Raji (cell line): ENCODE data around the gene ASCC1.

Experiments
- POLR2A ChIP-seq: IDR thresholded peaks from 2 replicates; pipeline ENCODE4 v1.6.1; 2011; ENCODE audit warnings: low read depth, low read length, control low read depth; ENCODE audit not compliant: insufficient read depth

The ASCC1 gene

GRCh38 chr10:72099600-72099921 lies 116.5 kb downstream of the ASCC1 start:
- TF ChIP-seq POLR2A, result no peak

GRCh38 chr10:72098836-72099599 lies 117.1 kb downstream of the ASCC1 start:
- no peak for TF ChIP-seq POLR2A

GRCh38 chr10:72098301-72098835 lies 117.7 kb downstream of the ASCC1 start:
- no peak for TF ChIP-seq POLR2A

- no peak for TF ChIP-seq POLR2A
Measured at GRCh38 chr10:72097448-72098300, 118.4 kb downstream of the ASCC1 start.

GRCh38 chr10:72096115-72097000 lies 119.7 kb downstream of the ASCC1 start:
- no peak for TF ChIP-seq POLR2A

GRCh38 chr10:72095195-72095594 lies 120.9 kb downstream of the ASCC1 start:
- no peak for TF ChIP-seq POLR2A

- TF ChIP-seq POLR2A, result no peak
Measured at GRCh38 chr10:72094574-72094973, 121.5 kb downstream of the ASCC1 start.

- TF ChIP-seq POLR2A, result no peak
Measured at GRCh38 chr10:72093450-72093849, 122.6 kb downstream of the ASCC1 start.

GRCh38 chr10:72092987-72093386 lies 123.1 kb downstream of the ASCC1 start:
- no peak for TF ChIP-seq POLR2A

- TF ChIP-seq POLR2A, result no peak
Measured at GRCh38 chr10:72092171-72092924, 123.7 kb downstream of the ASCC1 start.

- no peak for TF ChIP-seq POLR2A
Measured at GRCh38 chr10:72090326-72090725, 125.8 kb downstream of the ASCC1 start.

- TF ChIP-seq POLR2A, result no peak
Measured at GRCh38 chr10:72089618-72090017, 126.5 kb downstream of the ASCC1 start.

GRCh38 chr10:72088889-72089575 lies 127.0 kb downstream of the ASCC1 start:
- TF ChIP-seq POLR2A, result no peak
